ENCODE data around the gene KDM6B.

Gene KDM6B

GRCh38 chr17:7850701-7851437 lies 16.9 kb downstream of the KDM6B start:
- peaks cover 24% of the 10 kb centered on the region for H4K20me1 ChIP-seq (ENCODE audit: insufficient read depth, low read length)
- H2AFZ ChIP-seq (ENCODE audit: low read depth, low read length) = no peak overlapping the region
- H3K9ac ChIP-seq (ENCODE audit: low read length) = no peak overlapping the region
- peak overlapping the region; percentile 11; the same call in 1 of the 2 replicates for H3K27ac ChIP-seq (ENCODE audit: low read length)
- H3K4me2 ChIP-seq (ENCODE audit: low read length) = peak overlapping the region; percentile 77
- peaks cover 31% of the 10 kb centered on the region for H3K4me1 ChIP-seq (ENCODE audit: low read length)
- H3K36me3 ChIP-seq (replicated peaks; ENCODE audit: low read depth, low read length) = peaks cover 33% of the 10 kb centered on the region
- H3K79me2 ChIP-seq (ENCODE audit: low read length) = peaks cover 18% of the 10 kb centered on the region
- H3K27me3 ChIP-seq (ENCODE audit: low read depth, low read length) = no peaks in the 10 kb centered on the region
- H3K9me3 ChIP-seq (ENCODE audit: insufficient read depth, low read length) = no peaks in the 10 kb centered on the region
- TF ChIP-seq CTCF (IDR thresholded peaks at IDR 0.05; ENCODE audit: low read depth, low read length) (no peak), EZH2phosphoT487 (IDR thresholded peaks at IDR 0.05; ENCODE audit: low read depth) (no peak)
- peak overlapping the region; percentile 57 for H3K4me3 ChIP-seq (ENCODE audit: low read length)

- no peaks in the 10 kb centered on the region for H3K27me3 ChIP-seq (ENCODE audit: low read depth, low read length)
- H3K4me3 ChIP-seq (ENCODE audit: low read length) = peak overlapping the region; percentile 57
- H3K4me1 ChIP-seq (ENCODE audit: low read length) = peaks cover 34% of the 10 kb centered on the region
- H4K20me1 ChIP-seq (ENCODE audit: insufficient read depth, low read length) = peaks cover 18% of the 10 kb centered on the region
- H3K79me2 ChIP-seq (ENCODE audit: low read length) = peaks cover 15% of the 10 kb centered on the region
- H3K36me3 ChIP-seq (replicated peaks; ENCODE audit: low read depth, low read length) = peaks cover 33% of the 10 kb centered on the region
- TF ChIP-seq EZH2phosphoT487 (IDR thresholded peaks at IDR 0.05; ENCODE audit: low read depth) (no peak), CTCF (IDR thresholded peaks at IDR 0.05; ENCODE audit: low read depth, low read length) (peak; percentile 70)
- no peak overlapping the region for H3K9ac ChIP-seq (ENCODE audit: low read length)
- no peak overlapping the region; the same call in 1 of the 2 replicates for H3K27ac ChIP-seq (ENCODE audit: low read length)
- no peaks in the 10 kb centered on the region for H3K9me3 ChIP-seq (ENCODE audit: insufficient read depth, low read length)
- no peak overlapping the region for H2AFZ ChIP-seq (ENCODE audit: low read depth, low read length)
- H3K4me2 ChIP-seq (ENCODE audit: low read length) = peak overlapping the region; percentile 77
Measured at GRCh38 chr17:7851438-7852261, 17.6 kb downstream of the KDM6B start.

- Histone ChIP-seq H3K9ac (ENCODE audit: low read length) (no peak overlapping the region), H3K36me3 (replicated peaks; ENCODE audit: low read depth, low read length) (peaks cover 33% of the 10 kb centered on the region), H3K27ac (ENCODE audit: low read length) (no peak overlapping the region), H3K4me2 (ENCODE audit: low read length) (no peak overlapping the region), H3K9me3 (ENCODE audit: insufficient read depth, low read length) (no peaks in the 10 kb centered on the region), H2AFZ (ENCODE audit: low read depth, low read length) (no peak overlapping the region), H3K4me3 (ENCODE audit: low read length) (no peak overlapping the region), H4K20me1 (ENCODE audit: insufficient read depth, low read length) (peaks cover 18% of the 10 kb centered on the region), H3K79me2 (ENCODE audit: low read length) (peaks cover 15% of the 10 kb centered on the region), H3K4me1 (ENCODE audit: low read length) (peaks cover 34% of the 10 kb centered on the region), H3K27me3 (ENCODE audit: low read depth, low read length) (no peaks in the 10 kb centered on the region)
- no peak for TF ChIP-seq CTCF (IDR thresholded peaks at IDR 0.05; ENCODE audit: low read depth, low read length)
- no peak for TF ChIP-seq EZH2phosphoT487 (IDR thresholded peaks at IDR 0.05; ENCODE audit: low read depth)
Measured at GRCh38 chr17:7852262-7852670, 18.2 kb downstream of the KDM6B start.
